LNCaP clone FGC (cell line): ENCODE results near the gene TKT.

Experiments used
- DNase-seq: peaks from one replicate; pipeline ENCODE4 v3.0.0-alpha.2; 2011; ENCODE audit warnings: low read depth
- H3K4me3 ChIP-seq: 2 replicates; pipeline ENCODE4 v1.5.1; 2011; ENCODE audit warnings: mild to moderate bottlenecking, low read depth, low read length, control low read depth
- CTCF ChIP-seq: IDR thresholded peaks from 2 replicates; pipeline ENCODE4 v1.5.1; 2012; ENCODE audit warnings: mild to moderate bottlenecking; ENCODE audit not compliant: control insufficient read depth, insufficient read depth; ENCODE audit errors: extremely low read depth

The TKT gene

GRCh38 chr3:53260286-53260785, 4.5 kb upstream of the TKT start:
- no peak for DNase-seq
- no peak for TF ChIP-seq CTCF
- H3K4me3 ChIP-seq: no peak overlapping the region

GRCh38 chr3:53259427-53260259, 3.8 kb upstream of the TKT start:
- H3K4me3 ChIP-seq: no peak overlapping the region
- no peak for TF ChIP-seq CTCF
- no peak for DNase-seq

GRCh38 chr3:53258600-53259426, 3.0 kb upstream of the TKT start:
- no peak for TF ChIP-seq CTCF
- no peak overlapping the region for H3K4me3 ChIP-seq
- no peak for DNase-seq

- DNase-seq: no peak
- H3K4me3 ChIP-seq: no peak overlapping the region
- TF ChIP-seq CTCF: no peak
Observed at GRCh38 chr3:53257465-53257864, 1.6 kb upstream of the TKT start.

GRCh38 chr3:53256704-53257055, 858 bp upstream of the TKT start:
- DNase-seq: no peak
- no peak for TF ChIP-seq CTCF
- H3K4me3 ChIP-seq: no peak overlapping the region

- no peak for DNase-seq
- peak overlapping the region; percentile 99 for H3K4me3 ChIP-seq
- TF ChIP-seq CTCF: no peak
Observed at GRCh38 chr3:53255423-53255774, 423 bp downstream of the TKT start.
